RWPE1 (cell line): ENCODE results near the gene SH3TC2.
A peak's percentile ranks its signal among the peaks of the same experiment; 100 is the strongest.

Experiments used
- CTCF ChIA-PET: fragments of 350-600 bp; sonication (Branson Sonifier 250); formaldehyde crosslinking; extraction: SDS; loops from one replicate; lab custom pipeline; 2021; lab: Yijun Ruan, JAX
- POLR2A ChIA-PET: fragments of 400-600 bp; formaldehyde crosslinking; extraction: SDS; loops from one replicate; lab custom pipeline; 2020; ENCODE audit warnings: antibody characterized with exemption; ENCODE audit not compliant: low non-redundant PET; lab: Yijun Ruan, JAX
- DNase-seq: peaks from one replicate; pipeline ENCODE4 v3.0.0; 2012; ENCODE audit warnings: low spot score
- H3K27ac ChIP-seq: fragments of 450-650 bp; 2 replicates; pipeline ENCODE4 v1.5.1; 2017
- TF ChIP-seq, protein P1 (sequence below): fragments of 450-650 bp; conservative IDR thresholded peaks from 2 replicates; pipeline ENCODE4 v1.5.1; 2017; ENCODE audit warnings: low read depth, mild to moderate bottlenecking

The SH3TC2 gene

DNA sequence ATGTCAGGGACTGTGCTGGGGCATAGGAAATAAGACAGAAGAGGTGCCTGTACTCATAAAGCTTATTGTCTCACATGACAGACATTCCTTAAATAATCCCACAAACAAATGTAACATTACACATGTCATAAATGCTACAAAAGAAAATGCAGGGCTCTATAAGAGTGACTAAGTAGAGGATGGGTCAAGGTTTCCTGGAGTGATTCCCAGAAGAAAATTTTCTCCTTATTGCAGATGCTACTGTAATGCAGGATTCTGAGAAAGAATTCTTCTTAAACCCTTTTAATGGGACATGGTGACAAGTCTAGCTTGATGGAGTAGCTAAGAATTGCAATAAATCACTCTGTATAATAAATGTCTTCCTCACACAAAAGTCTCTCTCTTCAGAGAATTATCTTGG, 55.7 kb downstream of the SH3TC2 start:
- 0 out of 2 replicates have a peak overlapping the region, but pooled peaks have one; percentile 33 for H3K27ac ChIP-seq
- ChIA-PET POLR2A (no interaction called here), CTCF (interaction anchor here (0.6 to 8.2 kb wide), 4 partner anchors 17 to 275 kb away, joined by 3 to 68 read pairs (median 8); no protein-coding TSS in a partner anchor)
- DNase-seq: no peak
- TF ChIP-seq, protein P1, sequence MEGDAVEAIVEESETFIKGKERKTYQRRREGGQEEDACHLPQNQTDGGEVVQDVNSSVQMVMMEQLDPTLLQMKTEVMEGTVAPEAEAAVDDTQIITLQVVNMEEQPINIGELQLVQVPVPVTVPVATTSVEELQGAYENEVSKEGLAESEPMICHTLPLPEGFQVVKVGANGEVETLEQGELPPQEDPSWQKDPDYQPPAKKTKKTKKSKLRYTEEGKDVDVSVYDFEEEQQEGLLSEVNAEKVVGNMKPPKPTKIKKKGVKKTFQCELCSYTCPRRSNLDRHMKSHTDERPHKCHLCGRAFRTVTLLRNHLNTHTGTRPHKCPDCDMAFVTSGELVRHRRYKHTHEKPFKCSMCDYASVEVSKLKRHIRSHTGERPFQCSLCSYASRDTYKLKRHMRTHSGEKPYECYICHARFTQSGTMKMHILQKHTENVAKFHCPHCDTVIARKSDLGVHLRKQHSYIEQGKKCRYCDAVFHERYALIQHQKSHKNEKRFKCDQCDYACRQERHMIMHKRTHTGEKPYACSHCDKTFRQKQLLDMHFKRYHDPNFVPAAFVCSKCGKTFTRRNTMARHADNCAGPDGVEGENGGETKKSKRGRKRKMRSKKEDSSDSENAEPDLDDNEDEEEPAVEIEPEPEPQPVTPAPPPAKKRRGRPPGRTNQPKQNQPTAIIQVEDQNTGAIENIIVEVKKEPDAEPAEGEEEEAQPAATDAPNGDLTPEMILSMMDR: no peak

DNA sequence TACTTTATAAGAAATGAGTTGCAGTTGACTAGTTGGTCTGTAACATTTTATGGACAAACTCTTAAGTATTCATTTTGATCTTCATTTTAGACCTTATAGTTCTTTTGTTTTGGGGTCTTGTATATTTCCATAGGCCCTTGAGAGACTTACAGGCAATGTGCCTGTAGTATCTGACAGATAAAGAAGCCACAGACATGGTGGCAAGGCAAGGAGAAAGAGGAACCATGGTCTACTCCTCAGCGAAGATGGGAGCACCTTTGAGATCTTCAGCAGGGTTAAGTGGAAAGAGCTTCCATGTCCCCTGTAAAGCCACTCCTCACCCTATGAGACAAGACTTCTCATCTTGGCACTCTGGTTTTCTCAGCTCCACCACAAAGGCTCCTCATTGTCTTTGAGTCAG, 56.4 kb downstream of the SH3TC2 start:
- TF ChIP-seq, protein P1: no peak
- ChIA-PET POLR2A (no interaction called here), CTCF (interaction anchor here (0.6 to 8.2 kb wide), 4 partner anchors 29 to 893 kb away, joined by 4 to 68 read pairs (median 8); no protein-coding TSS in a partner anchor)
- no peak for DNase-seq
- H3K27ac ChIP-seq: peak overlapping the region; percentile 33; the same call in 1 of the 2 replicates

DNA sequence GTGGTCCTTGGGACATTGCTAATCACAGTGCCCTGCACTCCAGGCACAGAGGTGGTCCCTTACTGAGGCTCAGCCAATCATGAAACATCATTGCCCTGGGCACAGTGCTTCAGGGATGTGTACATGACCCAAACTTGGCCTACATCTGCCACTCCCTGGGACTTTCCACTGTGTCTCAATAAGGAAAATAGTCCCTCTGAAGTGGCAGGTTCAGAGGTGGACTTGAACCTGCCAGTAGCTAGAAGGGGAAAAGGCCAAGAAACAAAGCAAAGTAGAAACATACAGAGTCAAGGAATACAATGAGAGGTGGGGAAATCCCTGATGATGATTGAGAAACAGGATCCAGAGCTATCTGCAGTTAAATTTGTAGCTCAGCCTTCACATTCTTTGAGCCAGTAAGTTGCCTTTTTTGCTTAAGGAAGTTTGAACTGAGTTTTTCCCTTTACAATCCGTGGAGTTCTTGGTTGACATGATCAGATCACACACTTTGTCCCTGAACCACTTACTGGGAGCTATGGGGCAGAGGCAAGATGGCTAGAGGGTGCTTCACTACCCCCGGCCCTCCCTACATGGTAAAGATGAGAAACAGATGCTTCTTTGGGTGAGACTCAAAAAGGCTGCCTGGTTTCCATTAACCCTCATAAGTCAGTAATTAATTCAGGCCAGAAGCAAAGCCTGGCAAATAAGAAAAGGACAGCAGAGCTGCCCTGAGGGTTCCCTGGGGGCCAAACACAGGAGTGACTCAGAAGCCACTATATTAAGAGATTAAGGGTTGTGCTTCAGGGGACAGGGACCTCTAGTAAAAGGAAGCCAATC, 57.6 kb downstream of the SH3TC2 start:
- H3K27ac ChIP-seq: no peak overlapping the region
- CTCF ChIA-PET: interaction anchor here (0.6 to 8.2 kb wide), 4 partner anchors 153 to 1230 kb away, joined by 3 to 68 read pairs (median 30); no protein-coding TSS in a partner anchor

DNA sequence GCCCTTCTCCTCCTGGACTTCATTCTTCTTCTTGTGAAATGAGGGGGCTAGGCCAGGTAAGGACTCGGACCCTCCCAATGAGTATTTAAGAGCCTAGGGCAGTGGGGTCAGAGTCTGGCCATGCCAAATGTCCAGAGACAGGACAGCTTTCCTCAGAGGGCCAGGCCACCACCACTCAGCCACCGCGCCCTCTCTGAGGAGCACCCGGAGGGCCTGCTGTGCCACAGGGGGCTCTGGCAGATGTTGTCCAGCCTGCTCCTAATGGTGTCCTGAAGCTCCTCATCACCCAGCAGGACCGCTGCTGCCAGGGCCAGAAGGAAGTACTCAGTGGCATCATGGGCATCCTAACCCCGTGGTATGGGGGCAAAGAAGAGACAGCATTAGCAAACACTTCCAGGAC, 58.3 kb downstream of the SH3TC2 start:
- ChIA-PET POLR2A (no interaction called here), CTCF (interaction anchor here (1.7 to 8.2 kb wide), 3 partner anchors 92 to 272 kb away, joined by 10 to 68 read pairs (median 57); no protein-coding TSS in a partner anchor)
- TF ChIP-seq, protein P1: no peak
- no peak for DNase-seq
- H3K27ac ChIP-seq: no peak overlapping the region

More for the DNA sequence above, 57.6 kb downstream of the SH3TC2 start:
- DNase-seq: no peak
- TF ChIP-seq, protein P1: no peak
- POLR2A ChIA-PET: no interaction called here

DNA sequence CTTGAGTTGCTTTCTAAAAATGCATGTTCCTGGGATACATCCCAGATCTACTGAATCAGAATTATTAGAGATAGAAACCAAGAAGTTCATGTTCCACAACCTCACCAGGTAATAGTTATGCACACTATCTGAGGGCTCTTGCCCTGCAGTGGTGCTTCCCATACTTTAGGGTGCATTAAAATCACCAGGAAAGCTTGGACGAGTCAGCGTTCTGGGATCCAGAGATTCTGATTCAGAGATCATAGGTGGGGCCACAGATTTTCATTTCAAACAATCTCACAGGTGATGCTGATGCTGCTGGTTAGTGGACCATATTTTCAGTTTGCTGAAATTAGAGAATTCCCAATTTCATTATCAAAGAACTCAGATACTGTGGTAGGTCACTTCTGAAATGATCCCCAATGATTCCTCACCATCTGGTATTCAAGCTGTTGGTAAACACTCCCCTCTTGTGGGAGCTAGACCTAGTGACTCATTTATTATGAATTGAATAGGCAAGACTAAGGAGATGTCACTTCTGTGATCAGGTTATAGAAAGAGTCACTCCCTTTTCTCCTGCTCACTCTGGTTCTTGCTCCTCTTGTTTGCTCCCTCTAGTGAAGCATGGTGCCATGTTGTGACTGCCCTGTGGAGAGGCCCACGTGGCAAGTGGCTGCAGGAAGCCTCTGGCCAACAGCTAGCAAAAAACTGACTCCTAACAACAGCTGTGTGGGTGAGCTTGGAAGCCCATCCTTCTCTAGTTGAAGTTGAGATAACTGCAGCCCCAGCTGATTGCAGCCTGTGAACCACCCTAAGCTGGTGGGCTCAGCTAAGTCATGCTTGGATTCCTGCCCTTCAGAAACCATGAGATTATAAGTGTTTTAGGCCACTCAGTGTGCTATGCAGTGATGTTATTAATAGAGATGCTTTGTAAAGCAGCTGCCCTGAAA, 59.8 kb downstream of the SH3TC2 start:
- ChIA-PET POLR2A (no interaction called here), CTCF (interaction anchor here (0.5 to 8.2 kb wide), 19 partner anchors 8 to 558 kb away, joined by 3 to 68 read pairs (median 5); no protein-coding TSS in a partner anchor)
- TF ChIP-seq, protein P1: peak; percentile 45
- peak; percentile 69 for DNase-seq
- peak overlapping the region; percentile 57 for H3K27ac ChIP-seq

DNA sequence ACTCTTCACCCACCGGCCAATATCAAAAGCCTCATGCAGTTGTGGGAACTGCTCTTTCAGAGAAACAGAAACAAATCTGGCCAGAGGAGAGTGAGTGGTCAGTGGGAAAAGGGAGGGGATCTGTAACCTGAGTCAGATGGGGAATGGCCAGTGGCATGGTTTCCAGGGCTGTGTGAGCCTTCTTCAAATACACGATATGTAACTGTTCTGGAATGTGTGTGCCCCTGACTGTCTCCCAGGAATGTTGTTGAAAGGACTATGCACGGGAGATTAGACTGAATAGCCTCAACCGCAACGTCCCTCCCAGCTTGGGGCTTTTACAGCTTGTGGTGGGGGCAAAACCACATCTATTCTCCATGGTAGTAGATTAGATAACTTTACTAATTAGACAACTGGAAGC, 60.8 kb downstream of the SH3TC2 start:
- H3K27ac ChIP-seq: peak overlapping the region; percentile 40; the same call in 1 of the 2 replicates
- TF ChIP-seq, protein P1: no peak
- ChIA-PET CTCF (interaction anchor here (0.5 to 8.2 kb wide), 11 partner anchors 9 to 322 kb away, joined by 3 to 68 read pairs (median 4); no protein-coding TSS in a partner anchor), POLR2A (no interaction called here)
- peak; percentile 86 for DNase-seq
